ENCODE results near the gene TNS2.
A peak's percentile ranks its signal among the peaks of the same experiment; 100 is the strongest.

The TNS2 gene

DNA sequence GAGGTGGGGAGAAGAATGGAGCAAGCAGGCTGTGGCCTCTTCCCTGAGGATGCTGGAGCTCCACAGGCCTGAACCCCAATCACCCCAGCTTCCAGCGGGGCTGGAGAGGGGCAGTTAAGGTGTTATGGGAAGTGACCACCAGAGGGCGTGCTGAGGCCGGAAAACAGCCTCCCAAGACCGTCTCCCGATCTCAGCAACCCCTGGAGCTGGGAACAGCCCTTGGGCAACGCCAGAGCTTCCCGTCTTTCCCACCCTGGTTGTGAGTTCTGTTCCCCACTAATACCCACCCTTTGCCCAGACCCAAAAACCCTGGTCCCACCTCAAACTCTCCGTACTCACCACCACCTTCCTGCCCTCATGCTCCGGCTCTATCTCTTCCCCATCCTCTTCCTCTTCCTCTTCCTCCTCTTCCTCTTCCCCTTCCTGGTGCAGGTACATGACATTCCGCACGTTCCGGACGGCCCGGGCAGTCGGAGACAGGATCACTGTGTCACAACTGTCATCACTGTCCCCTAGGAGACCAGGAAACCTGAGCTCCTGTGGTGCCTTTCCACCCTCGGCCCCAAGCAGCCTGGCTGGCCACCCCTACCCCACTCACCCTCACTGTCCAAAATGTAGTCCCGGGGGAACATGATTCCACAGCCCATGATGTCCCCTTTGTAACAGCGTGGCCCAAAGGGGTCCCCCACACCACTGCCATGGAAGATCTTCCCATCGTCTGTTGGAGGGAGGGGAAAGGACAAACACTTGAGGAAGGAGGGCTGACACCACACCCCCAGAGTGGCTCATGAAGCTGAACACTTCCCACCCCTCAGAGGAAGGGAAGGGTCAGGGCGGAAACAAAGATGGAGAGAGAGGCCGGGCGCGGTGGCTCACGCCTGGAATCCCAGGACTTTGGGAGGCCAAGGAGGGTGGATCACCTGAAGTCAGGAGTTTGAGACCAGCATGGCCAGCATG, 16.4 kb downstream of the TNS2 start:
- FAIRE-seq (peak; percentile 83), DNase-seq (ENCODE audit: extremely low spot score, insufficient read length, low read depth) (peak; percentile 71)

DNA sequence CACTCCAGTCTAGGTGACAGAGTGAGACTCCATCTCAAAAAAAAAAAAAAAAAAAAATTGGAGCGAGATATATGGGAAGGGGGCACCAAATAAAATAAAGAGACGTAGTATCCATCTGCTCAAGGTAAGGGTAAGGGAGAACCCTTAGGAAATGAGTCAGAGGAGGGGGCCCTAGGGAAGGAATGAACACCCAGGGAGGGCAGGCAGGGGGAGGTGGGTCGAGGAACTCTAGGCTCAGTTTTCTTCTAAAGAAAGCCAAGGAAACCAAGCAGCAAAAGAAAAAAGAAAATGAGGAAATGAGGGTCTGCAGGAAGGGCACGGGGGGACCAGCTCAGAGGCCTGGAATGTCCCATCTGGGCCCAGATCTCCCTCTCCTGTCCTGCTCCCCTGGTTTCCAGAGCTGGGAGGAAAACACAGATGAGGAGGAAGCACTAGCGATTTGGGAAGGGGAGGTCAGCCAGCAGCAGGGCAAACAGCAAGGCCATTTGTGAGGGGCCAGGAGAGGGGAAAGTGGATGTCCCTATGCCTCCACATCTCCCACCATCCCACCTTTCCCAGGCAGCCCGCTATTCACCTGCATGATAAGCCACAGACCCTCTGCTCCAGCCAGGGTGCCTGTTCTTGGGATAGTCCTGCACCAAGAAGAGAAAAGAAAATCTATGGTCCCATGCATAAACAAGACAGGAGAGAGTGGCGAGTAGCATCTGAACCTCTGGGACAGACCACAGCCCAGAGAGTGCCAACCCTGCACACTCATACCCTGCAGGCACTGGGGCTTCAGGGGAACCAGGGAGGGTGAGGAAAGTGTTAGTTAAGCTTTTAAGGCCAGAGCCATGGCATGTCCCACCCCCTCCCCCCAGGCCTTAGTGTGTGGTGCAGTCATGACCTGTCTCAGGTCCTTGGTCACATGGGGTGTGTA, 17.5 kb downstream of the TNS2 start:
- no peak for DNase-seq (ENCODE audit: extremely low spot score, insufficient read length, low read depth)
- no peak for FAIRE-seq

DNA sequence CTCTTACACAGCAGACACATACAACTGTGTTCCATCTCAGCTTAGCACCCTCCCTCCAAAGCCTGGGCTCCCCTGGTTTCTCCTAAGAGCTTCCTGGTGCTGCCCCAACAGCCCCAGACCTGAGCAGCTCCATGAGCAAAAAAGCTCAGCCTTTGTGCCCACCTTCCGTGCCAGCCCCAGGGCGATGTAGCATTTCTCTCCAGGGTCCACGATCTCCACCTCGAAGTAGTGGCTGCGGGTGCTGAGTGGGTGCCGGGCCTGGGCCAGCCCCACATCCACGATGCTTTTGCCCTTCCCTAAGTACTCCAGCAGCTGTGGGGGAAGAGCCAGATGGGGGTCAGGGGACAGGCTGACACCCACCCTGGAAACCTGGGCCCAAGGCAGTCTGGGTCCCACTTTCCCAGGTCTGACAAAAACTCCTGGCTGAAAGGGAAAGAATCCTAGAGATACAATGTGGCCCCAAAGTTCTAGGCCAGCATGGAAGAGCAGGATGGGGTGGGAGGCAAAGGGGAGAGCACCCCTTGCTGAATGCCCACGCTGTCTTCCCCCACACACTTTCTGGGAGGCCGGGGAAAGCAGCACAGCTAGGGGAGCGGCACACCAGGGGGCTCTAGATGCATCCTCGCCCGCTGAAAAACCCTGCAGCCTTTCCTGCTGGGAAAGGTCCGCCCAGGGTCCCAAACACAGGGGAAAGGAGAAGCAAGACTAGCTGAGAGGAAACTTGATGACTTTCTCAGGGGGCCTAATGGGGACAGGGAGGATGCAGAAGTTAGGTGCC, 18.3 kb downstream of the TNS2 start:
- DNase-seq (ENCODE audit: extremely low spot score, insufficient read length, low read depth): no peak
- FAIRE-seq: no peak

DNA sequence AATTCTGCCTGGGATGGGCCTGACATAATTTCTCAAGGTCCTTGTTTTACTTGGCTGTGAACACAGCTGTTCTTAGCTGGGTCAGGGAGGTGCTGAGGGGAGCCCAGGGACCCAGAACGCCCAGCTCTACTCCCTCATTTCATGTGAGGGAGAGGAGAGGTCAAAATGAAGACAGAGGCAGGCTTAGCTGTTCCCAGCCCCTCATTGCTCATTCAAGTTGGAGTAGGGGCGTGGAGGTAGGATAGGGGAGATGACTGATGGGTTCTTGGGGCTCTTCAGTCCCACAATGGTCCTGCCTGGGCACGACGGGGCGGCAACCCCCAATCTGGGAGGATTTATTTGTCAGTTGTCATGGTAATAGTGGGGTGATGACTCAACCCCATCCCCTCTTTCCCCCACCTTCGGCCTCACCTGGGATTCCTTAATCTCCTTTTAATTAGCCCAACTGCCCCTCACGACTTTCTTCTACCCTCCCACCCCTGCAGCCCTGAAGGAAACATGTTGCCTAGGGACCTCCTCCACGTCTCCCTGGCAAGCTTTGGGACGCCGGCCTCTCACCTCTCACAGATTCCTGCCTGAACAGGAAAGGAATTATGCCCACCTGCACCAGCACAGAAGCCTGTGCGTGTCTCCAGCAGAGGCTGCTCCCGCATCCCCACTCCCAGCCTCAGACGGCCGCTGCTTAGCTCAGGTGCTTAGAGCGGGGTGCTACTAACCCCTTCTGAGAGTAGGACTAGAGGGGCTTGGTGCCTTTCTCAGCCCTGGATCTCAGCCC, 19.1 kb downstream of the TNS2 start:
- FAIRE-seq (no peak), DNase-seq (ENCODE audit: extremely low spot score, insufficient read length, low read depth) (no peak)

DNA sequence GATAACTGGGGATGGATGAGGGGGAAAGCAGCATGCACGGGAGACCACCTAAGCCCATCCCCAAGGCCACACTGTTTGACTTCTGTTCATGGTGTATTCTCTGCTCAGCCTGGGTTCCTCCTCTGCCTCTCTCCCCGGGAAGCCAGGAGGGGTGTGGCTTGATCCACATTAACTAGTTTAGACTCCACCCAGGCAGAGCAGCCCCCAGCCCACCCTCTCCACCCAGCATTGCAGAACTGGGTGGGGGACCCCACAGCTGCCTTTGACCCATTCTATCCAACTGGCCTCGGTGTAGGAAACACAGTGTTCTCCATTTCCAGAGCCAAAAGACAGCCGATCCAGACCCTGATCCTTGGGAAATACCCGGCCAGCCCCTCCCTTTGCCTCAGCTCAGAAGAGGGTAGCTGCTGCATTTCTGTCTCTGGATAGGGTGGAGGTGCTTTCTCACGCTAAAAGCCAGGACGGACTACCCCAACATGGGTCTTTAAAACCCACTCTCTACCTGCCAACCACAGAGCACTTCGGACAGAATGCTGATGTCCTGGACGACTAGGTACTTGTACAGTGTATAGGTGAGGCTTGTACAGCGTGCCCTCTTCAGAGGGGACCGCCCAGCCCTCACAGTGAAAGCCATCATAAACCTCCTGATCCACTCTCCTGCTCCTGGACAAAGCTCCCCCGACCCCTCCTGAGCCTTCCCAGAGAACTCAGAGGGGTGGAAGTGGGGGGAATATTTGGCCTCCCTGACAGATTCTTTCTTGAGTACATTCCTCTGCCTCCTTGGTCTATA, 20.0 kb downstream of the TNS2 start:
- DNase-seq (ENCODE audit: extremely low spot score, insufficient read length, low read depth) (no peak), FAIRE-seq (no peak)

DNA sequence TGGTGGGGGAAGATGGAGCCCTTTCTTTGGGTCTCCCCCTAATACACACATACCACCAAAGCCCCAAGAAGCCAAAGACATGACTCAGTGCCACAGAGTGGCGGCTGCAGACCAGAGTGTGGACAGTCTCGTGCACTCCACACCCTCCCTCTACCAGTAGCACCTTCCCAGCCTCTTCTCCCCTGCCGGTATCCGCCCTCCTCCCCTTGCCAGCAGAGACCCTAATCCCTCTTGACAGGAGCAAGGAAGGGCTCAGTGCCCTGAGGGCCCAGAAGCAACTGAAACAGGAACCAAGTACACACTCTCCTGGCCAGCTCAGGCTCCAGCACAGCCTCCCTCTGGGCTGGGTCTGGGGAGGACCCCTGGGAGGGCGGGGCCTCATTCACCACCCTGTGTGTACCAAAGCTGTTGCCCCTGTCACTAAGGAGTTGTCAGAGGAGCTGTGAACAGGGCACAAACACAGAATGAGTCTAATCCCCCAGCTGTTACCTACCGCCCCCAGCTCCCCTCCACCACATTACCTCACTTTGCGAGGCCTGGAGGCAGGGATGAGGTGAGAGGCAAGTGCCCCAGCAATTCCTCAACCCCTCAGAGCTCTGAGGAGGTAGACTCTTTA, 21.1 kb downstream of the TNS2 start:
- FAIRE-seq: no peak
- no peak for DNase-seq (ENCODE audit: extremely low spot score, insufficient read length, low read depth)

DNA sequence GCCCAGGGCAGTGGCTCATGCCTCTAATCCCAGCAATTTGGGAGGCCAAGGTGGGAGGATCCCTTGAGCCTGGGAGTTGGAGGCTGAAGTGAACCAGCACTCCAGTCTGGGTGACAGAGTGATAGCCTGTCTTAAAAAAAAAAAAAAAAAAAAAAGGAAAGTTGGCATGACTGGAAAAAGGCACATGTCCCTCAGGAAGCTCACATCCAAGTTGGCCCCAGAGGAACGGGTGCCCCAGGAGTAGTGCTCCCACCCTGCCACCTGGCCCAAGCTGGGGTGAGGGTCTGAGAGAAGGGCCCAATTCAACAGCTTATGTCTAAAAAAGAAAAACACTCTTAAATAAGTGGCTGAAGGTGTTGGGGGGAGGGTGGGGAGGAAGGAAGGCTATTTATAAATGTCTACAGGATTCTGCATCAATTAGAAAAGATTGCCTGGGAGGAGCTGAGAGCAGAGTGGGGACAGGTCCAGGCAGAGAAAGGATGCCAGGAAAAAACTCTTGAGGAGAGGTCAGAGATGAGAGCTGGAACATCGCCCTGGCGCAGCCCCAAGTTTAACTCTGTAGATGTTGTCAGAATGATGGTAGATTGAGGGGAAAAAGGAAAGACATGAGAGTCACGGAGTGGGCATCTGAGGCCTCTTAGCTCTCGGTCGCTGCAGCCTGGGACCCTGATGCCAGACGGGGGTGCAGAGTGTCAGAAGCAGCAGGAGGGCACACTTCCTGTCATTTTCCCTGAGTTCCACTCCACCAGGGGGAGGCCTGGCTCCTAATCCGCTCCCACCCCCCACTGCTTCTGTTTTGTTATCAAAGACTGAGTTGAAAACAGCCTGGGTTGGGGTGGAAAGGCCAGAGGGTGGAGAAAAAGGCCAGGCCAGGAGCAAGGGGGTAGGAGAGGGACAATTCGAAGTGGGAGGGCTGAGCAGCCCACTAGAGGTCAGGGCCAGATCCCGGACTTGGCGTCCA, 22.0 kb downstream of the TNS2 start:
- DNase-seq (ENCODE audit: extremely low spot score, insufficient read length, low read depth): no peak
- no peak for FAIRE-seq

DNA sequence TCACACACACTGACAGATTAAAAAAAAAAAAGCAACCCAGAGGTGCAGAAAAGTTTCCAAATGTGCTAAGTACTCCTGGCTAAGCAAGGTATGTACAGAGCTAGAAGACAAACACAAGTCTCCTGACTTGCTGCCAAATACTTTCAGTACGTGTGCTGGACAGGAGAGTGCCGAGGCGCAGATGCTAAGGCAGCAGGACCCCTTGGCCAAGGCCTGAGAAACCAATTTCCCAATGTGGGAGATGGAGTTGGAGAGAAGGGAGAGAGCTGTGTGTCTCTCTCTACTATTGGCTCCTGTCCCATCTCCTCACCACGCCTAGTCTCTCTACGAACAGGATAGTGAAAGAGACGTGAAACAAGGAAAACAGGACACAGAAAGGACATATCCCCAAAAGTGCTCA, 24.0 kb downstream of the TNS2 start:
- DNase-seq (ENCODE audit: extremely low spot score, insufficient read length, low read depth) (no peak), FAIRE-seq (no peak)

DNA sequence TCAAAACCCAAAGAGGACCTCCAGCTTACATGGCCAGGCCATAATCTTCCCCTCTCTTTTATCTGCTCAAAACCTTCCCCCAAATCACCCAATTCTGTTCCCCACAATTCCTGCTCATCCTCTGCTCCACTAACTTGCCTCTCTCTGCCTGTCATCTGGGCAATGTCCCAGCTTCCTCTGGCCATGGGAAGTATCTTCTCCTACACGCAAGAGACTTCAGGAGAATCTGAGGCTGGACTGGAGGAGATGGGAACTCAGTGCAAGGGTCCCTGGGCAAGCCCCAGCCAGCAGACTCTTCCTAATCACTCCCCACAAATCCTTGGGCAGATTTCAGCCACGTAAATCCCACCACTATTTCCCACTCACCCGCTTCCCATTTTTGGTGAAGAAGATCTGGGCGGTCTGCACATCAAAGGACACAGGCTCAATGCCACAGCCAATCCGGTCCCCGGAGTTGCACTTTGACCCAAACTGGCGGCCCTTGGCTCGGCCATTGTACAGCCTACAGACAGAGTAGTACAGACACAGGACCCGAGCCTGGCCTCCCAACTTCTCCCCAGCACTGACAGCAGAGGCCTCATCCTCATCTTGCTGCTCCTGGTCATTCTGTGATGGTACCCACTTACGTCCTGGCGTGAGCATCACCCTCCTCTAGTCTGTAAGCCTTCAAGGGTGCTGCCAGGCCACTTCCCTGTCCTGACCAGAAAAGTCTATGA, 24.6 kb downstream of the TNS2 start:
- DNase-seq (ENCODE audit: extremely low spot score, insufficient read length, low read depth) (no peak), FAIRE-seq (no peak)

DNA sequence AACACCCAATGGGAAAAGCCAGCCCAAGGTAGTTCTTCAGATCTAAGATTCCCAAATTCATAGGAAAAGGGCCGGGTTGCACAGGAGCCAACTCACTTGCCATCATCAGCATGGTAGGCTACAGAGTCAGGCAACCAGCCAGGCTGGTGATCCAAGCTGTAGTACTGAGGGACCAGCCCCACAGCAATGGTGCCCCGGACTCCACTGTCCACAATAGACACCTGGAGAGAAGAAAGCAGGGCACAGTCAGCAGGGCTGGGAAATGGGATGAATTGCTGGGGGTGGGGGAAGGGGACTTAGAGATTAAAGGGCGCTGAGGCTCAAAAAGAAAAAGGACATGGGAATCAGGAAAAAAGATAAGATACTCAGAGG, 25.1 kb downstream of the TNS2 start:
- FAIRE-seq (no peak), DNase-seq (ENCODE audit: extremely low spot score, insufficient read length, low read depth) (no peak)

DNA sequence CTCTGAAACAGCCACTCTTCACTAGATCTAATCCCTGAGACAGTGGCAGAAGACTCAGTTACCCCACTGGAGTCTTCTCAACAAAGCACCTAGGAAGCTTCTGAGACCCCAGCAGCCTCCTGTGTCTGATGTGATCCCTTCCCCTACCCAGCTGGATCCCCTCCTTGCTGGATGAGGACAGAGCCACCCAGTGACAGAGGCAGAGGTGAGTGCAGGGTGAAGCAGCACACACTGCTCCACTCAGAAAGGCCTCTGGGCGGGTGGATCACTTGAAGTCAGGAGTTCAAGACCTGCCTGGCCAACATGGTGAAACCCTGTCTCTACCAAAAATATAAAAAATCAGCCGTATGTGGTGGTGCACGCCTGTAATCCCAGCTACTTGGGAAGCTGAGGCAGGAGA, 26.6 kb downstream of the TNS2 start:
- DNase-seq (ENCODE audit: extremely low spot score, insufficient read length, low read depth): no peak
- FAIRE-seq: no peak

DNA sequence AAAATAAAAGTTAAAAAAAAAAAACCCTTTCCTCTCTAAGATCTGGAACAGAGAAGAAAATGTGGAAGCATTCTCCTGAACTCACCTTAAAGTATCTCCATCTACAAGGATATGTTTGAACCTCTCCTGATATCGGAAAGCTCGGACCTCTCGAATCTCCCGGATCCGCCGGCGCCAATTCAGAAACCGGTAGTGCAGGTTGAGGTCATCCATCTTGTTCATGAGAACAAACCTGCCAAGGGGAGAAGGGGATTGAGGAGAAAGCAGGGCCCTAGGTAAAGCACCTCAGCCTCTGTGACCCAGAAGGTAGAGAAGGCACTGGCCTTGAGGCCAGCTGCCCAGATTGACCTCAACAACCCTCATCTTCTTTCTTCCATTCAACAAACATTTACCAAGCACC, 27.2 kb downstream of the TNS2 start:
- no peak for FAIRE-seq
- DNase-seq (ENCODE audit: extremely low spot score, insufficient read length, low read depth): no peak

DNA sequence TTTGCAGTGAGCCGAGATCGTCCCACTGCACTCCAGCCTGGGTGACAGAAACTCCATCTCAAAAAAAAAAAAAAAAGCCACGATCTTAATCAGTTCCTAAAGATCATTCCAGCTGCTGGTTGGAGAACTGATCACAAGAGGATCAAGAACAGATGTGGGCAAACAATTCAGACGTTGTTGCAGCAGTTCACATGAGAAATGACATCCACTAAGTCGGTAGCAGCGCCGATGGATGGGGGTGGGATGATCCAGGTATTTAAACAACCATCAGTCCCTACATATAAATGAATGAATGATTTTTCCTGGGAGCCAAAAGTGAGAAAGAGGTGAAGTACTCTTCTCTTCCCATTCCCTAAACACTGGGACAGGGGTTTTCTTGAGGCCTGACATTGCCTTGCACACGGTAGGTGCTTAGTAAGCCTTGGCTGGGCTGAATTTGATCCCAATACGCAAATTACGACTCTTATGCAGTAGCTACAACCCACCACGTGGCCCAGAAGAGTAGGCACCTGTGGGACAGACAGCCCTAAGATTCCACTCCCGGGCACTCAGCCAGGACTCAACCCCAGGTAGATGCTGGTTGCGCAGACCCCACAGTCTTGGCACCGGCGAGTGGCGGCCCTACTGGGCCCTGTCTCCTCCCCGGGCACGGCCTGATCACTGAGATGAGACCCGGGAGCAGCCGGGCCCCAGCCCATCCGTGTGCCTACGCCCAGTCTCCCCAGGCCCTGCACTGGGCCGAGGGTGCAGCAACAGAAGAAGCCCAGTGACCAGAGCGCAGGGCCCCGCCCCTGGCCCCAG, 28.8 kb downstream of the TNS2 start:
- DNase-seq (ENCODE audit: extremely low spot score, insufficient read length, low read depth) (no peak), FAIRE-seq (no peak)

DNA sequence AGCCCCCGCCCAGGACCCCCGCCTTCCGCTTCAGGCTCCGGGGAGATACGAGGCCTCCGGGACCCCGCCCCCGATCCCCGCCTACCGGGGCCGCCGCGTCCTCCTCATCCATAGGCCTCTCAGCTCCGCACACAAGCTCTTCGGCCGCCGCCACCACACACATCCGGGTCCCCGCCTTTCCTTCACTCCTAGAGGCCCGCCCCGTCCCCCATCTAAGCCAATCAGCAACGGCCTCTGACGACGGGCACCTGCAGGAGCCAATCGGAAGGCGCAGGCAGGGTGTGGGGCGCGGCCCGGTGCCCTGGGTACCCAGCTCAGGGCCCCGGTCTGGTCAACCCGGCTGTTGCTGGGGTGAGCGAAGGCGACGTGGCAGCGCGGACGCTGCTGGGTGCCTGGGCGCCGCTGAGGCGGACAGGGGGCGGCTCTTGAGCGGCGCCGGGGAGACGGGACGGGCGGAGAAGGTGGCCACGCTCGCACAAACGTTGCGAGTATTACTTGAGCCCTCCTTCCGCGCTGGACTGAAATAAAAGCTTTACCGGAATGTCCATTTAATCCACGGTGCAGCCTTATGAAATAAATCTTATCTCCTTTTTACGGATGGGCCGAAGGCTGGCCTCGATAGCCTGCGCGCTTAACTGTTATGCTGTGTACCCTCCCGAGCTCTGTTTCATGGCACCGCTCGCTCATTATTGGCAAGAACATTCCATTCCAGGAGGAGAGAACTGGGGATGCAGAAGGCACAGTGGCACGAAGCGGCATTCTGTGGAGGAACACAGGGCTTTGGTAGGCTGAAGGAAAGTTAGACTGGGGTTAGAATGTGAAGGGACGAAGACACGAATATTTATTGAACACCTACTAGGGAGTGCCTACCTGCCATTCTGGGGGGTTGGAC, 29.6 kb downstream of the TNS2 start, which contains the start of gene SPRYD3:
Gene SPRYD3 (minus strand): TSS at position 165 of the 892 bp plus-strand sequence. CDS start 57 bp downstream, at position 108.
- DNase-seq (ENCODE audit: extremely low spot score, insufficient read length, low read depth) (peak; percentile 100), FAIRE-seq (peak; percentile 95)

Data from GM18507 (cell line).